Measurements from ENCODE around the gene CMTM1.

- TF ChIP-seq POLR2A (IDR thresholded peaks at IDR 0.05) (no peak), CTCF (IDR thresholded peaks at IDR 0.05) (no peak), POLR2AphosphoS5 (IDR thresholded peaks at IDR 0.05) (no peak)
Measured at GRCh38 chr16:66524601-66525164, 41.6 kb upstream of the CMTM1 start.
